WTC11 (cell line): Measurements from ENCODE around the gene DUSP2.

Experiments
- E2F4 ChIP-seq: sonication (generic); formaldehyde crosslinking; IDR thresholded peaks from 2 replicates; pipeline ENCODE4 v1.8.1; 2022; ENCODE audit warnings: low read depth, mild to moderate bottlenecking, moderate library complexity, missing genetic modification reagents, borderline replicate concordance
- MAX ChIP-seq: sonication (generic); formaldehyde crosslinking; IDR thresholded peaks from 2 replicates; pipeline ENCODE4 v1.8.0; 2022; ENCODE audit warnings: mild to moderate bottlenecking, missing genetic modification reagents
- NFE2L1 ChIP-seq: sonication (generic); formaldehyde crosslinking; IDR thresholded peaks from 2 replicates; pipeline ENCODE4 v1.8.1; 2023; ENCODE audit warnings: missing genetic modification reagents
- NR2C2 ChIP-seq: sonication (generic); formaldehyde crosslinking; IDR thresholded peaks from 2 replicates; pipeline ENCODE4 v1.8.0; 2022; ENCODE audit warnings: mild to moderate bottlenecking, missing genetic modification reagents
- PREB ChIP-seq: sonication (generic); formaldehyde crosslinking; IDR thresholded peaks from 2 replicates; pipeline ENCODE4 v1.8.1; 2022; ENCODE audit warnings: mild to moderate bottlenecking, missing genetic modification reagents, moderate library complexity, borderline replicate concordance
- USF2 ChIP-seq: sonication (generic); formaldehyde crosslinking; IDR thresholded peaks from 2 replicates; pipeline ENCODE4 v1.8.1; 2023; ENCODE audit warnings: mild to moderate bottlenecking, missing genetic modification reagents, moderate library complexity
- TF ChIP-seq, protein P1 (sequence below): fragments of 250-450 bp; sonication (Bioruptor Pico); IDR thresholded peaks from 2 replicates; pipeline ENCODE4 v1.8.0; 2021; ENCODE audit warnings: mild to moderate bottlenecking
- TF ChIP-seq, protein P2 (sequence below): fragments of 200-600 bp; IDR thresholded peaks from 2 replicates; pipeline ENCODE4 v1.8.0; 2022; ENCODE audit warnings: antibody characterized with exemption
- TF ChIP-seq, protein P3 (sequence below): sonication (generic); formaldehyde crosslinking; IDR thresholded peaks from 2 replicates; pipeline ENCODE4 v1.8.1; 2023; ENCODE audit warnings: mild to moderate bottlenecking, missing genetic modification reagents, moderate library complexity
- TF ChIP-seq, protein P4 (sequence below): fragments of 250-450 bp; sonication (Bioruptor Pico); IDR thresholded peaks from 2 replicates; pipeline ENCODE4 v2.1.2; 2022; ENCODE audit warnings: mild to moderate bottlenecking, moderate library complexity
- TF ChIP-seq, protein P5 (sequence below): sonication (generic); formaldehyde crosslinking; IDR thresholded peaks from 2 replicates; pipeline ENCODE4 v1.8.1; 2023; ENCODE audit warnings: mild to moderate bottlenecking, missing genetic modification reagents

DNA sequence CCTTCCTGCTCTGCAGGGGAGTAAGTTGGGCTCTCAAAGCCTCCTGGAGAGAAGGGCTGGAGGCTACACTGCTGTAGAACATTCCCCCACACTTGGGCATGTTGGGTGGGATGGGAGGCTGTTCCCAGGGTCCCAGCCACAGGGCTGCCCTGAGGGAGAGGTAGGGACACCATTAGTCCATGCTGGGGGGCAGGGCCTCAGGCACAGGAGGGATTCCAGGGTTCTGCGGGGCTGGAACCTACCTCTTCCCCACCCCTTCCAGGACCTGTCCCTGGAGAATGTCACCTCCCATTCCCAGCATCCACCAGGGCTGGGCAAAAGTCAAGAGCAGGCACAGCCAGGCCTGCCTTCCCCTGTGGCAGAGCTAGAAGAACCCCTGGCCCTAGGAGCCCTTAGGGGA is 21.9 kb downstream of the DUSP2 start:
- TF ChIP-seq, protein P1, sequence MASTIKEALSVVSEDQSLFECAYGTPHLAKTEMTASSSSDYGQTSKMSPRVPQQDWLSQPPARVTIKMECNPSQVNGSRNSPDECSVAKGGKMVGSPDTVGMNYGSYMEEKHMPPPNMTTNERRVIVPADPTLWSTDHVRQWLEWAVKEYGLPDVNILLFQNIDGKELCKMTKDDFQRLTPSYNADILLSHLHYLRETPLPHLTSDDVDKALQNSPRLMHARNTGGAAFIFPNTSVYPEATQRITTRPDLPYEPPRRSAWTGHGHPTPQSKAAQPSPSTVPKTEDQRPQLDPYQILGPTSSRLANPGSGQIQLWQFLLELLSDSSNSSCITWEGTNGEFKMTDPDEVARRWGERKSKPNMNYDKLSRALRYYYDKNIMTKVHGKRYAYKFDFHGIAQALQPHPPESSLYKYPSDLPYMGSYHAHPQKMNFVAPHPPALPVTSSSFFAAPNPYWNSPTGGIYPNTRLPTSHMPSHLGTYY (CRISPR knock-in tag) = no peak
- no peak for TF ChIP-seq E2F4
- TF ChIP-seq, protein P2, sequence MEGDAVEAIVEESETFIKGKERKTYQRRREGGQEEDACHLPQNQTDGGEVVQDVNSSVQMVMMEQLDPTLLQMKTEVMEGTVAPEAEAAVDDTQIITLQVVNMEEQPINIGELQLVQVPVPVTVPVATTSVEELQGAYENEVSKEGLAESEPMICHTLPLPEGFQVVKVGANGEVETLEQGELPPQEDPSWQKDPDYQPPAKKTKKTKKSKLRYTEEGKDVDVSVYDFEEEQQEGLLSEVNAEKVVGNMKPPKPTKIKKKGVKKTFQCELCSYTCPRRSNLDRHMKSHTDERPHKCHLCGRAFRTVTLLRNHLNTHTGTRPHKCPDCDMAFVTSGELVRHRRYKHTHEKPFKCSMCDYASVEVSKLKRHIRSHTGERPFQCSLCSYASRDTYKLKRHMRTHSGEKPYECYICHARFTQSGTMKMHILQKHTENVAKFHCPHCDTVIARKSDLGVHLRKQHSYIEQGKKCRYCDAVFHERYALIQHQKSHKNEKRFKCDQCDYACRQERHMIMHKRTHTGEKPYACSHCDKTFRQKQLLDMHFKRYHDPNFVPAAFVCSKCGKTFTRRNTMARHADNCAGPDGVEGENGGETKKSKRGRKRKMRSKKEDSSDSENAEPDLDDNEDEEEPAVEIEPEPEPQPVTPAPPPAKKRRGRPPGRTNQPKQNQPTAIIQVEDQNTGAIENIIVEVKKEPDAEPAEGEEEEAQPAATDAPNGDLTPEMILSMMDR = no peak
- TF ChIP-seq, protein P3, sequence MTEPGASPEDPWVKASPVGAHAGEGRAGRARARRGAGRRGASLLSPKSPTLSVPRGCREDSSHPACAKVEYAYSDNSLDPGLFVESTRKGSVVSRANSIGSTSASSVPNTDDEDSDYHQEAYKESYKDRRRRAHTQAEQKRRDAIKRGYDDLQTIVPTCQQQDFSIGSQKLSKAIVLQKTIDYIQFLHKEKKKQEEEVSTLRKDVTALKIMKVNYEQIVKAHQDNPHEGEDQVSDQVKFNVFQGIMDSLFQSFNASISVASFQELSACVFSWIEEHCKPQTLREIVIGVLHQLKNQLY (CRISPR knock-in tag) = no peak
- TF ChIP-seq, protein P4, sequence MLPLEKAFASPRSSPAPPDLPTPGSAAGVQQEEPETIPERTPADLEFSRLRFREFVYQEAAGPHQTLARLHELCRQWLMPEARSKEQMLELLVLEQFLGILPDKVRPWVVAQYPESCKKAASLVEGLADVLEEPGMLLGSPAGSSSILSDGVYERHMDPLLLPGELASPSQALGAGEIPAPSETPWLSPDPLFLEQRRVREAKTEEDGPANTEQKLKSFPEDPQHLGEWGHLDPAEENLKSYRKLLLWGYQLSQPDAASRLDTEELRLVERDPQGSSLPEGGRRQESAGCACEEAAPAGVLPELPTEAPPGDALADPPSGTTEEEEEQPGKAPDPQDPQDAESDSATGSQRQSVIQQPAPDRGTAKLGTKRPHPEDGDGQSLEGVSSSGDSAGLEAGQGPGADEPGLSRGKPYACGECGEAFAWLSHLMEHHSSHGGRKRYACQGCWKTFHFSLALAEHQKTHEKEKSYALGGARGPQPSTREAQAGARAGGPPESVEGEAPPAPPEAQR (CRISPR knock-in tag) = no peak
- no peak for TF ChIP-seq MAX (CRISPR knock-in tag)
- TF ChIP-seq, protein P5, sequence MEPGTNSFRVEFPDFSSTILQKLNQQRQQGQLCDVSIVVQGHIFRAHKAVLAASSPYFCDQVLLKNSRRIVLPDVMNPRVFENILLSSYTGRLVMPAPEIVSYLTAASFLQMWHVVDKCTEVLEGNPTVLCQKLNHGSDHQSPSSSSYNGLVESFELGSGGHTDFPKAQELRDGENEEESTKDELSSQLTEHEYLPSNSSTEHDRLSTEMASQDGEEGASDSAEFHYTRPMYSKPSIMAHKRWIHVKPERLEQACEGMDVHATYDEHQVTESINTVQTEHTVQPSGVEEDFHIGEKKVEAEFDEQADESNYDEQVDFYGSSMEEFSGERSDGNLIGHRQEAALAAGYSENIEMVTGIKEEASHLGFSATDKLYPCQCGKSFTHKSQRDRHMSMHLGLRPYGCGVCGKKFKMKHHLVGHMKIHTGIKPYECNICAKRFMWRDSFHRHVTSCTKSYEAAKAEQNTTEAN (CRISPR knock-in tag) = no peak
- TF ChIP-seq NFE2L1 (CRISPR knock-in tag) = no peak
- TF ChIP-seq USF2 (CRISPR knock-in tag) = no peak
- no peak for TF ChIP-seq PREB (CRISPR knock-in tag)
- no peak for TF ChIP-seq NR2C2 (CRISPR knock-in tag)
